GM18505 (cell line): Measurements from ENCODE around the gene RFX3.

Source experiments
- ATAC-seq: cut with Tn5 transposase; IDR thresholded peaks from one replicate; pipeline ENCODE4 v1.9.1; 2021; ENCODE audit not compliant: unreplicated experiment
- POLR2A ChIP-seq: IDR thresholded peaks from 4 replicates; pipeline ENCODE4 v1.6.1; 2011; ENCODE audit warnings: borderline replicate concordance; ENCODE audit not compliant: insufficient read depth, insufficient read length; ENCODE audit errors: extremely low read depth

RFX3 gene

GRCh38 chr9:3244963-3245653 lies 280.7 kb downstream of the RFX3 start:
- no peak for TF ChIP-seq POLR2A
- ATAC-seq = peak; percentile 76

- TF ChIP-seq POLR2A = no peak
- no peak for ATAC-seq
Observed at GRCh38 chr9:3243683-3244082, 282.1 kb downstream of the RFX3 start.

GRCh38 chr9:3241290-3241689 lies 284.5 kb downstream of the RFX3 start:
- no peak for ATAC-seq
- TF ChIP-seq POLR2A = no peak

GRCh38 chr9:3240656-3241268 lies 285.0 kb downstream of the RFX3 start:
- ATAC-seq = peak; percentile 85
- TF ChIP-seq POLR2A = no peak

- TF ChIP-seq POLR2A = no peak
- no peak for ATAC-seq
Observed at GRCh38 chr9:3239240-3239639, 286.6 kb downstream of the RFX3 start.

GRCh38 chr9:3238236-3238635 lies 287.6 kb downstream of the RFX3 start:
- ATAC-seq = no peak
- no peak for TF ChIP-seq POLR2A

- no peak for TF ChIP-seq POLR2A
Observed at GRCh38 chr9:3237121-3237520, 288.7 kb downstream of the RFX3 start.

GRCh38 chr9:3235497-3235896 lies 290.3 kb downstream of the RFX3 start:
- ATAC-seq = no peak

More at GRCh38 chr9:3237121-3237520, 288.7 kb downstream of the RFX3 start:
- no peak for ATAC-seq

GRCh38 chr9:3224931-3225330 lies 300.9 kb downstream of the RFX3 start:
- no peak for ATAC-seq
- TF ChIP-seq POLR2A = no peak

More at GRCh38 chr9:3235497-3235896, 290.3 kb downstream of the RFX3 start:
- TF ChIP-seq POLR2A = no peak

GRCh38 chr9:3215658-3216057 lies 310.1 kb downstream of the RFX3 start:
- no peak for TF ChIP-seq POLR2A
- ATAC-seq = no peak

GRCh38 chr9:3214741-3215140 lies 311.1 kb downstream of the RFX3 start:
- no peak for TF ChIP-seq POLR2A
- ATAC-seq = no peak

GRCh38 chr9:3205421-3206095 lies 320.2 kb downstream of the RFX3 start:
- TF ChIP-seq POLR2A = no peak
- no peak for ATAC-seq

GRCh38 chr9:3200331-3200774 lies 325.4 kb downstream of the RFX3 start:
- no peak for TF ChIP-seq POLR2A
- no peak for ATAC-seq

- no peak for ATAC-seq
- TF ChIP-seq POLR2A = no peak
Observed at GRCh38 chr9:3193791-3194190, 332.0 kb downstream of the RFX3 start.
